Caco-2 (cell line): Measurements from ENCODE around the gene AMOTL2. TPM values are rescaled to one million over a fixed set of nuclear protein-coding genes. Genes with fewer than 3 reads are reported as not detected.

Source experiments
- BruUV-seq: library from RNA; stranded (reverse); fragments of 400-500 nt; replicated peaks from 2 replicates; lab custom pipeline; 2021; lab: Mats Ljungman, UMichigan
- CTCF ChIA-PET: fragments of 300-600 bp; sonication (Branson Sonifier 250); formaldehyde crosslinking; loops from one replicate; lab custom pipeline; 2022; ENCODE audit warnings: antibody characterized with exemption; lab: Charles Lee
- POLR2A ChIA-PET: fragments of 300-600 bp; sonication (Branson Sonifier 250); formaldehyde crosslinking; loops from one replicate; lab custom pipeline; 2022; ENCODE audit warnings: antibody characterized with exemption; lab: Charles Lee
- DNase-seq, 2 experiments: peaks; one replicate each; pipeline versions ENCODE4 v3.0.0 to v3.0.0-alpha.2; 2020 to 2022
- H3K27me3 ChIP-seq: replicated peaks from 2 replicates; pipeline ENCODE4 v1.6.0; 2011; ENCODE audit warnings: low read length; ENCODE audit not compliant: control insufficient read depth, insufficient read depth
- H3K36me3 ChIP-seq: 2 replicates; pipeline ENCODE4 v1.5.1; 2011; ENCODE audit warnings: low read length; ENCODE audit not compliant: control insufficient read depth, insufficient read depth
- H3K4me1 ChIP-seq: fragments of 250-450 bp; sonication (Bioruptor Pico); 2 replicates; pipeline ENCODE4 v1.5.1; 2020; ENCODE audit warnings: mild to moderate bottlenecking
- H3K4me3 ChIP-seq: 2 replicates; pipeline ENCODE4 v1.5.1; 2011; ENCODE audit warnings: low read depth, mild to moderate bottlenecking, control low read depth, low read length
- H3K9me3 ChIP-seq: fragments of 250-450 bp; sonication (Bioruptor Pico); 2 replicates; pipeline ENCODE4 v1.5.1; 2020; ENCODE audit warnings: mild to moderate bottlenecking, moderate library complexity
- H3K27ac Mint-ChIP-seq: one replicate; pipeline ENCODE4 v1.8.0; 2022; ENCODE audit warnings: mixed read lengths; ENCODE audit not compliant: unreplicated experiment
- H3K27me3 Mint-ChIP-seq: one replicate; pipeline ENCODE4 v1.8.0; 2022; ENCODE audit warnings: mixed read lengths; ENCODE audit not compliant: insufficient read depth, unreplicated experiment
- H3K36me3 Mint-ChIP-seq: one replicate; pipeline ENCODE4 v1.8.0; 2022; ENCODE audit warnings: mild to moderate bottlenecking, mixed read lengths; ENCODE audit not compliant: insufficient read depth, unreplicated experiment
- H3K4me1 Mint-ChIP-seq: one replicate; pipeline ENCODE4 v1.8.0; 2022; ENCODE audit warnings: low read depth, mixed read lengths; ENCODE audit not compliant: unreplicated experiment
- H3K4me3 Mint-ChIP-seq: one replicate; pipeline ENCODE4 v1.8.0; 2022; ENCODE audit warnings: mild to moderate bottlenecking, moderate library complexity, mixed read lengths; ENCODE audit not compliant: unreplicated experiment
- H3K9me3 Mint-ChIP-seq: one replicate; pipeline ENCODE4 v1.8.0; 2022; ENCODE audit warnings: mixed read lengths; ENCODE audit not compliant: unreplicated experiment
- CTCF ChIP-seq, 2 experiments: fragments of 200-600 bp in 1 of 2; IDR thresholded peaks; 1 replicate in 1 of 2; 2 replicates in 1 of 2; pipeline versions ENCODE4 v1.5.1 to v1.8.0; 2011 to 2022; ENCODE audit warnings: antibody characterized with exemption in 1 of 2, control low read depth in 1 of 2, inconsistent platforms in 1 of 2, low read depth in 1 of 2, low read length in 1 of 2, mild to moderate bottlenecking in 1 of 2, moderate library complexity in 1 of 2; ENCODE audit not compliant: insufficient read depth in 1 of 2, severe bottlenecking in 1 of 2, unreplicated experiment in 1 of 2
- intact Hi-C: fragments of 100-400 bp; cut with micrococcal nuclease; formaldehyde crosslinking; loops from one replicate; pipeline ENCODE4 v1.10.0; 2022; ENCODE audit not compliant: unreplicated experiment
- total RNA-seq: library from RNA; stranded (reverse); gene quantifications from 2 replicates; pipeline ENCODE4 v1.2.3, GENCODE V29; 2022

The AMOTL2 gene
- total RNA-seq, 1 experiment from 2014 or later: 271 TPM

- peak; percentile 79 to 88 for DNase-seq
- Histone ChIP-seq H3K9me3 (no peaks in the 10 kb centered on the region), H3K27me3 (no peaks in the 10 kb centered on the region), H3K4me1 (peaks cover 92% of the 10 kb centered on the region), H3K4me3 (no peak overlapping the region), H3K36me3 (no peaks in the 10 kb centered on the region)
- H3K27ac Mint-ChIP-seq: peak overlapping the region; percentile 95
- H3K9me3 Mint-ChIP-seq: peaks cover 3% of the 10 kb centered on the region
- no peaks in the 10 kb centered on the region for H3K27me3 Mint-ChIP-seq
- no peak for TF ChIP-seq CTCF (IDR thresholded peaks at IDR 0.05; ENCODE audit: insufficient read depth in 1 of 2, low read depth in 1 of 2, low read length in 1 of 2, severe bottlenecking in 1 of 2, unreplicated experiment in 1 of 2)
- BruUV-seq: TSS peak; percentile 83
- CTCF ChIA-PET: interaction anchor here (0.9 to 1.5 kb wide), 6 partner anchors 9 to 142 kb away, joined by 3 to 5 read pairs (median 4); no protein-coding TSS in a partner anchor
- peak overlapping the region; percentile 69 for H3K4me3 Mint-ChIP-seq
- POLR2A ChIA-PET: interaction anchor here (0.8 to 2.2 kb wide), 11 partner anchors 8 to 43 kb away, joined by 3 to 13 read pairs (median 7); partner anchors contain the start of gene AMOTL2
- H3K4me1 Mint-ChIP-seq: peaks cover 71% of the 10 kb centered on the region
- intact Hi-C loops: loop anchor here (1.0 kb wide), 1 partner anchor 8 kb away; no protein-coding TSS in a partner anchor
- peaks cover 41% of the 10 kb centered on the region for H3K36me3 Mint-ChIP-seq
Measured at GRCh38 chr3:134330883-134331810, 43.1 kb downstream of the AMOTL2 start.

GRCh38 chr3:134328846-134329245 lies 45.4 kb downstream of the AMOTL2 start:
- no peaks in the 10 kb centered on the region for H3K27me3 ChIP-seq
- H3K4me1 ChIP-seq: peaks cover 89% of the 10 kb centered on the region
- CTCF ChIA-PET: no interaction called here
- Mint-ChIP-seq H3K27me3 (no peaks in the 10 kb centered on the region), H3K27ac (peak overlapping the region; percentile 95), H3K9me3 (no peaks in the 10 kb centered on the region), H3K4me1 (peaks cover 79% of the 10 kb centered on the region), H3K4me3 (no peak overlapping the region), H3K36me3 (peaks cover 34% of the 10 kb centered on the region)
- peak in 1 of 2 experiments; percentile 25 for DNase-seq
- no peaks in the 10 kb centered on the region for H3K36me3 ChIP-seq
- no peak overlapping the region for H3K4me3 ChIP-seq
- intact Hi-C loops: no loop called here
- H3K9me3 ChIP-seq: no peaks in the 10 kb centered on the region
- POLR2A ChIA-PET: no interaction called here
- TF ChIP-seq CTCF (IDR thresholded peaks at IDR 0.05; ENCODE audit: insufficient read depth in 1 of 2, low read depth in 1 of 2, low read length in 1 of 2, severe bottlenecking in 1 of 2, unreplicated experiment in 1 of 2): no peak
- no TSS peak for BruUV-seq

GRCh38 chr3:134328147-134328591 lies 46.1 kb downstream of the AMOTL2 start:
- ChIA-PET POLR2A (interaction anchor here (1.0 to 1.1 kb wide), 2 partner anchors 23 to 35 kb away, joined by 3 read pairs; no protein-coding TSS in a partner anchor), CTCF (no interaction called here)
- peak overlapping the region; percentile 95 for H3K27ac Mint-ChIP-seq
- peaks cover 27% of the 10 kb centered on the region for H3K36me3 Mint-ChIP-seq
- Histone ChIP-seq H3K4me1 (peaks cover 85% of the 10 kb centered on the region), H3K9me3 (no peaks in the 10 kb centered on the region), H3K27me3 (no peaks in the 10 kb centered on the region), H3K36me3 (no peaks in the 10 kb centered on the region), H3K4me3 (no peak overlapping the region)
- H3K9me3 Mint-ChIP-seq: no peaks in the 10 kb centered on the region
- no peak for TF ChIP-seq CTCF (IDR thresholded peaks at IDR 0.05; ENCODE audit: insufficient read depth in 1 of 2, low read depth in 1 of 2, low read length in 1 of 2, severe bottlenecking in 1 of 2, unreplicated experiment in 1 of 2)
- H3K27me3 Mint-ChIP-seq: no peaks in the 10 kb centered on the region
- intact Hi-C loops: no loop called here
- peak overlapping the region; percentile 8 for H3K4me3 Mint-ChIP-seq
- H3K4me1 Mint-ChIP-seq: peaks cover 76% of the 10 kb centered on the region
- BruUV-seq: no TSS peak
- peak in 1 of 2 experiments; percentile 36 for DNase-seq
